Measurements from ENCODE around the gene MAGEA6. TPM values are rescaled to one million over a fixed set of nuclear protein-coding genes. Genes with fewer than 3 reads are reported as not detected.
"Not testable (repeated sequence)": the region's sequence is repeated elsewhere in the genome, so short reads cannot be mapped to it uniquely, and the experiment has no call there.

MAGEA6 gene
- total RNA-seq, 3 donors from 2014 or later: not detected

DNA sequence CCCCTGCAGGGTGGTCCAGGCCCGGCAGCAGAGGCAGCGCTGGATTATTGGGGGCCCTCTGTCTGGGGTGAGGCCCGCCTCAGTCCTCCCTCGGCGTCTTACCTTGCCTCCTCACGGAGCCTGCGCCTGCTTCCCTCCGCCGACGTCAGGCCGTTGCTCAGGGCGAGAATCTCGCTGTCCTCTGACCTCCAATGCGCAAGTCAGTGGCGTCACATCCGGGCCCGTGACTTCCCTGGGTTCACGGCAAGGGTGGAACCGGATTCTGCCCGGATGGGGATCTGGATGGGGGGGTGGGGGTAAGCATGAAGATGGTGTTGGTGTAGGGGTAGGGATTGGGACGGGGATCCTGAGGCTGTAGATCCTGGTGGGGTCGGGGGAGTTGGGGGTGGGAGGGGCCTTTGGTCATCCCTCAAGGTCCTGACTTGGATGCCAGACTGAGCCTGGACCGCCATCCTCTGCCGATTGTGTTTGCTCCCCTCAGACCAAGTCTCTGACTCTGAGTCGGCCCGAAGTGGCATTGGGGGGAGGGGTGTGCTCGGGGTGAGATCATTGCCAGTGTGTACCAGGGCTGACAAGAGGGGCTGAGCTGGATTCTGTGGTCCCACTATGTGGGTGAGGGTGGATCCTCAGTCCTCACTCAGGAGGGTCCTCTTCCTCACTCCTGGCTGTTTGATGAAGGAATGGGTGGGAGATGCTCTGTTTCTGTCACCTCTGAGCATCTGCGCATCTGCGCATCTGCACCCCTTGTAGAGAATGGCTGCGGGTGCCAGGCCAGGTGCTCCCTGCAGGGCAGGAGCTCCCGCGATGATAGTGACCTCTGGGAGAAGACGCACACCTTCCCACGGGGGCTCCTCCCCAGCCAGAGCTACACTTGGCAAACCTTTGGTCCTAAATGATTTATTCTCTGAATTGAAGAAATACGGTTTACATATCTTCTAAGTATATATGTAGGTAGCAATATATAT, 15.5 kb downstream of the MAGEA6 start, which contains the start of gene MAGEA2:
Gene MAGEA2 (minus strand): TSS at position 157 of the 965 bp plus-strand sequence. CDS start 2,479 bp downstream, outside the sequence.
- H3K4me1 Mint-ChIP-seq (ENCODE audit: low read depth); DNase-seq; H3K4me3 Mint-ChIP-seq; ATAC-seq; H3K9me3 Mint-ChIP-seq; H3K36me3 Mint-ChIP-seq (ENCODE audit: insufficient read depth); H3K27me3 Mint-ChIP-seq (ENCODE audit: low read depth): not testable (repeated sequence)

DNA sequence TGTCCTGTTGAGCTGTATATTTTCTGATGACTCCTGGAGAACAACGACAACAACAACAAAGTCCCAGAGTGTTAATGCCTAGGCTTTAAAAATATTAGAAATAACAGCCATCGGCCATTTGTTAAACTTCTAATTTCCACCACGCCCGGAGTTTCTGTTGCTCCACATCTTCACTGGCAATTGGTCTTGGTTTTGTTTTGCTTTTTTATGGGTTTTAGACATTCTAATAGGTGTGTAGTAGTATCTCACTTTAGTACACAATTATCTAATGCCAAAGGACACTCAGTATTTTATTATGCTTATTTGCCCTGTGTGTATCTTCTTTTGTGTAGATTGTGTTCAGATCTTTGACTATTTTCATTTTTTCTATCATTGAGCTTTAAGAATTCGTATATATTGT, 30.9 kb downstream of the MAGEA6 start:
- no peak overlapping the region for H3K4me3 Mint-ChIP-seq
- H3K36me3 Mint-ChIP-seq (ENCODE audit: insufficient read depth): no peaks in the 10 kb centered on the region
- ATAC-seq: no peak
- DNase-seq: no peak
- peaks cover 3% of the 10 kb centered on the region for H3K27me3 Mint-ChIP-seq (ENCODE audit: low read depth)
- no peaks in the 10 kb centered on the region for H3K4me1 Mint-ChIP-seq (ENCODE audit: low read depth)
- H3K9me3 Mint-ChIP-seq: no peaks in the 10 kb centered on the region

DNA sequence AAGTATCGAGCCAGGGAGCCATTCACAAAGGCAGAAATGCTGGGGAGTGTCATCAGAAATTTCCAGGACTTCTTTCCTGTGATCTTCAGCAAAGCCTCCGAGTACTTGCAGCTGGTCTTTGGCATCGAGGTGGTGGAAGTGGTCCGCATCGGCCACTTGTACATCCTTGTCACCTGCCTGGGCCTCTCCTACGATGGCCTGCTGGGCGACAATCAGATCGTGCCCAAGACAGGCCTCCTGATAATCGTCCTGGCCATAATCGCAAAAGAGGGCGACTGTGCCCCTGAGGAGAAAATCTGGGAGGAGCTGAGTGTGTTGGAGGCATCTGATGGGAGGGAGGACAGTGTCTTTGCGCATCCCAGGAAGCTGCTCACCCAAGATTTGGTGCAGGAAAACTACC, 33.0 kb downstream of the MAGEA6 start:
- not testable (repeated sequence) for ATAC-seq; H3K36me3 Mint-ChIP-seq (ENCODE audit: insufficient read depth); H3K4me1 Mint-ChIP-seq (ENCODE audit: low read depth); H3K9me3 Mint-ChIP-seq; H3K4me3 Mint-ChIP-seq; H3K27me3 Mint-ChIP-seq (ENCODE audit: low read depth); DNase-seq

DNA sequence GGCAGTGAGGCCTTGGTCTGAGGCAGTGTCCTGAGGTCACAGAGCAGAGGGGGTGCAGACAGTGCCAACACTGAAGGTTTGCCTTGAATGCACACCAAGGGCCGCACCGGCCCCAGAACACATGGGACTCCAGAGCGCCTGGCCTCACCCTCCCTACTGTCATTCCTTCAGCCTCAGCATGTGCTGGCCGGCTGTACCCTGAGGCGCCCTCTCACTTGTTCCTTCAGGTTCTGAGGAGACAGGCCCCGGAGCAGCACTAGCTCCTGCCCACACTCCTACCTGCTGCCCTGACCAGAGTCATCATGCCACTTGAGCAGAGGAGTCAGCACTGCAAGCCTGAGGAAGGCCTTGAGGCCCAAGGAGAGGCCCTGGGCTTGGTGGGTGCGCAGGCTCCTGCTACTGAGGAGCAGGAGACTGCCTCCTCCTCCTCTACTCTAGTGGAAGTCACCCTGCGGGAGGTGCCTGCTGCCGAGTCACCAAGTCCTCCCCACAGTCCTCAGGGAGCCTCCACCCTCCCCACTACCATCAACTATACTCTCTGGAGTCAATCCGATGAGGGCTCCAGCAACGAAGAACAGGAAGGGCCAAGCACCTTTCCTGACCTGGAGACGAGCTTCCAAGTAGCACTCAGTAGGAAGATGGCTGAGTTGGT, 33.5 kb downstream of the MAGEA6 start:
- no peaks in the 10 kb centered on the region for H3K4me1 Mint-ChIP-seq (ENCODE audit: low read depth)
- no peaks in the 10 kb centered on the region for H3K36me3 Mint-ChIP-seq (ENCODE audit: insufficient read depth)
- peaks cover 3% of the 10 kb centered on the region for H3K27me3 Mint-ChIP-seq (ENCODE audit: low read depth)
- ATAC-seq (no peak), DNase-seq (no peak)
- H3K4me3 Mint-ChIP-seq: no peak overlapping the region
- H3K9me3 Mint-ChIP-seq: no peaks in the 10 kb centered on the region

DNA sequence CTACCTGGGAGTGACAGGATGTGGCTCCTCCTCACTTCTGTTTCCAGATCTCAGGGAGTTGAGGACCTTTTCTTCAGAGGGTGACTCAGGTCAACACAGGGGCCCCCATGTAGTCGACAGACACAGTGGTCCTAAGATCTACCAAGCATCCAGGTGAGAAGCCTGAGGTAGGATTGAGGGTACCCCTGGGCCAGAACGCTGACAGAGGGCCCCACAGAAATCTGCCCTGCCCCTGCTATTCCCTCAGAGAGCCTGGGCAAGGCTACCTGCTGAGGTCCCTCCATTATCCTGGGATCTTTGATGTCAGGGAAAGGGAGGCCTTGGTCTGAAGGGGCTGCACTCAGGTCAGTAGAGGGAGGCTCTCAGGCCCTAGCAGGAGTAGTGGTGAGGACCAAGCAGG, 34.4 kb downstream of the MAGEA6 start:
- no peaks in the 10 kb centered on the region for H3K4me1 Mint-ChIP-seq (ENCODE audit: low read depth)
- H3K4me3 Mint-ChIP-seq: no peak overlapping the region
- peaks cover 3% of the 10 kb centered on the region for H3K27me3 Mint-ChIP-seq (ENCODE audit: low read depth)
- ATAC-seq (no peak), DNase-seq (no peak)
- H3K36me3 Mint-ChIP-seq (ENCODE audit: insufficient read depth): no peaks in the 10 kb centered on the region
- H3K9me3 Mint-ChIP-seq: no peaks in the 10 kb centered on the region

DNA sequence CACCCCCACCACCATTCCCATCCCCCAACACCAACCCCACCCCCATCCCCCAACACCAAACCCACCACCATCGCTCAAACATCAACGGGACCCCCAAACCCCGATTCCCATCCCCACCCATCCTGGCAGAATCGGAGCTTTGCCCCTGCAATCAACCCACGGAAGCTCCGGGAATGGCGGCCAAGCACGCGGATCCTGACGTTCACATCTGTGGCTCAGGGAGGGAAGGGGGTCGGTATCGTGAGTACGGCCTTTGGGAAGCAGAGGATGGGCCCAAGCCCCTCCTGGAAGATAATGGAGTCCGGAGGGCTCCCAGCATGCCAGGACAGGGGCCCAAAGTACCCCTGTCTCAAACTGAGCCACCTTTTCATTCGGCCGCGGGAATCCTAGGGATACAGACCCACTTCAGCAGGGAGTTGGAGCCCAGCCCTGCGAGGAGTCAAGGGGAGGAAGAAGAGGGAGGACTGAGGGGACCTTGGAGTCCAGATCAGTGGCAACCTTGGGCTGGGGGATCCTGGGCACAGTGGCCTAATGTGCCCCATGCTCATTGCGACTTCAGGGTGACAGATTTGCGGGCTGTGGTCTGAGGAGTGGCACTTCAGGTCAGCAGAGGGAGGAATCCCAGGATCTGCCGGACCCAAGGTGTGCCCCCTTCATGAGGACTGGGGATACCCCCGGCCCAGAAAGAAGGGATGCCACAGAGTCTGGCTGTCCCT, 35.2 kb downstream of the MAGEA6 start:
- not testable (repeated sequence) for H3K36me3 Mint-ChIP-seq (ENCODE audit: insufficient read depth); ATAC-seq; DNase-seq; H3K4me1 Mint-ChIP-seq (ENCODE audit: low read depth); H3K27me3 Mint-ChIP-seq (ENCODE audit: low read depth); H3K9me3 Mint-ChIP-seq; H3K4me3 Mint-ChIP-seq

DNA sequence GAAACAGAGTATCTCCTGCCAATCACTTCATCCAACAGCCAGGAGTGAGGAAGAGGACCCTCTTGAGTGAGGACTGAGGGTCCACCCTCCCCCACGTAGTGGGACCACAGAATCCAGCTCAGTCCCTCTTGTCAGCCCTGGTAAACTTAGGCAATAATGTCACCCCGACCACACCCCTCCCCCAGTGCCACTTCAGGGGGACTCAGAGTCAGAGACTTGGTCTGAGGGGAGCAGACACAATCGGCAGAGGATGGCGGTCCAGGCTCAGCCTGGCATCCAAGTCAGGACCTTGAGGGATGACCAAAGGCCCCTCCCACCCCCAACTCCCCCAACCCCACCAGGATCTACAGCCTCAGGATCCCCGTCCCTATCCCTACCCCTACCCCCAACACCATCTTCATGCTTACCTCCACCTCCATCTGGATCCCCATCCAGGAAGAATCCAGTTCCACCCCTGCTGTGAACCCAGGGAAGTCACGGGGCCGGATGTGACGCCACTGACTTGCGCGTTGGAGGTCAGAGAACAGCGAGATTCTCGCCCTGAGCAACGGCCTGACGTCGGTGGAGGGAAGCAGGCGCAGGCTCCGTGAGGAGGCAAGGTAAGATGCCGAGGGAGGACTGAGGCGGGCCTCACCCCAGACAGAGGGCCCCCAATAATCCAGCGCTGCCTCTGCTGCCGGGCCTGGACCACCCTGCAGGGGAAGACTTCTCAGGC, 36.1 kb downstream of the MAGEA6 start, which contains the start of the genes CSAG1 and MAGEA12:
Gene CSAG1 (minus strand): TSS at position 461 of the 715 bp plus-strand sequence. CDS start 1,261 bp downstream, outside the sequence.
Gene MAGEA12 (plus strand): TSS at position 497 of the 715 bp plus-strand sequence. CDS start 2,405 bp downstream, outside the sequence.
- peaks cover 6% of the 10 kb centered on the region for H3K27me3 Mint-ChIP-seq (ENCODE audit: low read depth)
- no peaks in the 10 kb centered on the region for H3K9me3 Mint-ChIP-seq

DNA sequence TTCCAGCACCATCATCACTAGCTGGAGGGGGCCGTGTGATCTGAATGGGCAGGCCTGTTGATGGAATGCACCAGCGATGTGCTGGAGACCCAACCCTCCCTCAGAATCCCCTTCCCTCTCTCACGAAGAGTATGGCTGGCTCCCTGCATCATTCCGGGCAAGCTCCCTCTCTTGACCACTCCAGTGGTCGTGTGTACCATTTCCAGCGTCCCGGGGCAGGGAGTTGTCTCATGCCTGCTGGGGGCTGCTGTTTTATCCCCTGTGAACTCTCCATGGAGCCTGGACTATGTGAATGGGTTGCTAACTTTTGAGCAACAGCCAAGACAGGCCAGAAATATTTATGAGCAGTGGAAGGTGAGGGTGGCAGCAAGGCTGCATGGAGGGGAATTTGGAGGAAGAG, 44.1 kb downstream of the MAGEA6 start:
- Mint-ChIP-seq H3K27me3 (ENCODE audit: low read depth) (peaks cover 10% of the 10 kb centered on the region), H3K4me1 (ENCODE audit: low read depth) (no peaks in the 10 kb centered on the region), H3K36me3 (ENCODE audit: insufficient read depth) (no peaks in the 10 kb centered on the region), H3K9me3 (no peaks in the 10 kb centered on the region), H3K4me3 (no peak overlapping the region)
- DNase-seq (no peak), ATAC-seq (no peak)

More for the DNA sequence above, 36.1 kb downstream of the MAGEA6 start, which contains the start of the genes CSAG1 and MAGEA12:
- ATAC-seq (no peak), DNase-seq (no peak)
- H3K36me3 Mint-ChIP-seq (ENCODE audit: insufficient read depth): no peaks in the 10 kb centered on the region
- H3K4me1 Mint-ChIP-seq (ENCODE audit: low read depth): no peaks in the 10 kb centered on the region
- H3K4me3 Mint-ChIP-seq: no peak within 1 kb of the TSS

Other genes starting within 250 kb of the MAGEA6 start
- not detected for gene GABRQ, start 131.8 kb downstream of the MAGEA6 start, total RNA-seq
- gene MAGEA3, start 70.9 kb downstream of the MAGEA6 start, total RNA-seq: under 1 TPM in 1 of 3 donors, not detected in 2; 0.16 TPM
- not detected for gene CSAG2, start 60.4 kb downstream of the MAGEA6 start, total RNA-seq
- not detected for gene MAGEA2B, start 55.1 kb downstream of the MAGEA6 start, total RNA-seq
- gene CSAG1, start 36.0 kb downstream of the MAGEA6 start, total RNA-seq: not detected
- gene MAGEA12, start 35.9 kb downstream of the MAGEA6 start, total RNA-seq: not detected
- not detected for gene MAGEA2, start 15.8 kb downstream of the MAGEA6 start, total RNA-seq
- not detected for gene CSAG3, start 10.5 kb downstream of the MAGEA6 start, total RNA-seq
- gene CETN2, start 61.1 kb upstream of the MAGEA6 start, total RNA-seq: 1 to 10 TPM; 8.6 to 9.8 (median 9.6) TPM
- gene NSDHL, start 61.4 kb upstream of the MAGEA6 start, total RNA-seq: 10 to 100 TPM; 18.3 to 21.4 (median 18.7) TPM
- gene ZNF185, start 128.4 kb upstream of the MAGEA6 start, total RNA-seq: under 1 TPM; 0.53 to 0.68 (median 0.61) TPM
- not detected for gene PNMA5, start 224.4 kb upstream of the MAGEA6 start, total RNA-seq

Measured in activated T-cell treated with anti-CD3 and anti-CD28 coated beads, Interleukin-2, amount 50 U/mL, for 4 hours (primary cell).